Activated T-cell treated with anti-CD3 and anti-CD28 coated beads, Interleukin-2, amount 50 U/mL, for 72 hours (primary cell): ENCODE measurements around the gene NT5C3A. TPM values are rescaled to one million over a fixed set of nuclear protein-coding genes. Genes with fewer than 3 reads are reported as not detected.
"Not testable (repeated sequence)": the region's sequence is repeated elsewhere in the genome, so short reads cannot be mapped to it uniquely, and the experiment has no call there.

Experiments used
- ATAC-seq, 2 donors: fragments of 150-1000 bp; cut with Tn5 transposase; replicated peaks in 1 of 2; 2 replicates each; pipeline ENCODE4 v1.10.0; 2021; ENCODE audit warnings: moderate library complexity in 2 of 2, mild to moderate bottlenecking in 1 of 2
- DNase-seq, 2 donors: peaks; one replicate each; pipeline ENCODE4 v3.0.0; 2021 to 2022; ENCODE audit warnings: mixed read lengths in 1 of 2
- H3K27ac Mint-ChIP-seq: one replicate; pipeline ENCODE4 v1.8.0; 2022; ENCODE audit warnings: mild to moderate bottlenecking, moderate library complexity, mixed read lengths
- H3K27me3 Mint-ChIP-seq: one replicate; pipeline ENCODE4 v1.8.0; 2022; ENCODE audit warnings: low read depth, mixed read lengths
- H3K36me3 Mint-ChIP-seq, 2 donors: one replicate each; pipeline ENCODE4 v1.8.0; 2022; ENCODE audit warnings: mixed read lengths in 2 of 2, mild to moderate bottlenecking in 1 of 2; ENCODE audit not compliant: insufficient read depth in 2 of 2
- H3K4me1 Mint-ChIP-seq: one replicate; pipeline ENCODE4 v1.8.0; 2022; ENCODE audit warnings: low read depth, mixed read lengths
- H3K4me3 Mint-ChIP-seq, 2 donors: one replicate each; pipeline ENCODE4 v1.8.0; 2022; ENCODE audit warnings: mild to moderate bottlenecking in 2 of 2, mixed read lengths in 2 of 2, moderate library complexity in 2 of 2
- H3K9me3 Mint-ChIP-seq, 2 donors: one replicate each; pipeline ENCODE4 v1.8.0; 2022; ENCODE audit warnings: mixed read lengths in 2 of 2
- total RNA-seq, 2 donors: library from RNA; stranded (reverse); gene quantifications; one replicate each; pipeline ENCODE4 v1.2.3, GENCODE V29; 2022

NT5C3A gene
- total RNA-seq, 2 donors from 2014 or later, result 45.7 to 51.0 TPM

DNA sequence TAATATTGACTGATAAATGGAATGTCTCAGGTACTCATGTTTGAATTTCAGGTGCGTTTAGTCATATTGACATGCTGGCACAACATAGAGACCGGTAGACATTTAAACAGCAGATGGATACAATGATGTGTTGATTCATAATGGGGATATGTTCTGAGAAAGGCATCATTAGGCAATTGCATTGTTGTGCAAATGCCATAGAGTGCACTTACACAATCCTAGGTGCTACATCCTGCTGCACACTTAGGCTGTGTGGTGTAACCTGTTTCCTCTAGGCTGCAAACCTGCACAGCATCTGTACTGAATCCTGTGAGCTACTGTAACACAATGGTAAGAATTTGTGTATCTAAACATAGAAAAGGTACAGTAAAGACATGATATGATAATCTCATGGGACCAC is 85.4 kb downstream of the NT5C3A start:
- ATAC-seq, H3K27ac Mint-ChIP-seq, H3K9me3 Mint-ChIP-seq, H3K36me3 Mint-ChIP-seq, H3K4me3 Mint-ChIP-seq, H3K4me1 Mint-ChIP-seq, DNase-seq: not testable (repeated sequence)
- H3K27me3 Mint-ChIP-seq, result peaks cover 11% of the 10 kb centered on the region

GRCh38 chr7:32971967-32972366 is 90.6 kb downstream of the NT5C3A start:
- not testable (repeated sequence) for DNase-seq, H3K9me3 Mint-ChIP-seq, H3K36me3 Mint-ChIP-seq, H3K27ac Mint-ChIP-seq, H3K4me1 Mint-ChIP-seq, H3K4me3 Mint-ChIP-seq, ATAC-seq
- H3K27me3 Mint-ChIP-seq, result peaks cover 17% of the 10 kb centered on the region

- not testable (repeated sequence) for H3K27ac Mint-ChIP-seq, H3K36me3 Mint-ChIP-seq, DNase-seq, ATAC-seq, H3K4me1 Mint-ChIP-seq, H3K9me3 Mint-ChIP-seq, H3K4me3 Mint-ChIP-seq
- H3K27me3 Mint-ChIP-seq, result peaks cover 11% of the 10 kb centered on the region
Measured at GRCh38 chr7:32967268-32967582, 95.4 kb downstream of the NT5C3A start.

DNA sequence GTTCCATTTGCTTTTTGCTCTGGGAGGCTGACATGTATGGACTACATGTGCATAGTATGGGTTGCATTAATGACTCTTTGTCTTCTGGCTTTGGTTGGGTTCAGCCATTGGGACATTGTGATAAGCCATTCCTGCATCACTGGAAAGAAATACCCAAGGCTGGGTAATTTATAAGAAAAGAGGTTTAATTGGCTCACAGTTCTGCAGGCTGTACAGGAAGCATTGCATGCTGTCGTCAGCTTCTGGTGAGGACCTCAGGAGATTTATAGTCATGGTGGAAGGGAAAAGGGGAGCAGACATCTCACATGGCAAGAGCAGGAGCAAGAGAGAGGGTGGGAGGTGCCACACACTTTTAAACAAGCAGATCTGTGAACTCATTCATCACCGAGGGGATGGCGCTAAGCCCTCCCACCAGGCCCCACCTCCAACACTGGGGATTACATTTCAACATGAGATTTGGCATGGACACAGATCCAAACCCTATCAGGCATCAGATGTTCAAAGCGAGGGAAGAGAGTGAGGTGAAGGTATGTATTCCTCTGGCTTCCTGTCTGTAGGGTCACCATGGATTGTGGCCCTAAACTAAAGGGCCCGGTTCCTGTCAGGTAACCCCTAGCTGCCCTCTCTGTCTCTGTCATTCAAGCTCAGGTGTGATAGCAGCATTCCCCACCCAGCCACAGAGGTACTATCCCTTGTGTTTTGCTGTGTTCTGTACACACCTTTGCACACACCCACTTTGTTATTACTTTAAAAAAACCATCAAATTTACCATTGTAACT is 95.9 kb downstream of the NT5C3A start:
- not testable (repeated sequence) for H3K4me1 Mint-ChIP-seq, H3K9me3 Mint-ChIP-seq, H3K4me3 Mint-ChIP-seq, H3K27ac Mint-ChIP-seq, ATAC-seq, H3K36me3 Mint-ChIP-seq, DNase-seq
- H3K27me3 Mint-ChIP-seq, result peaks cover 11% of the 10 kb centered on the region

GRCh38 chr7:32964461-32965159 is 98.0 kb downstream of the NT5C3A start:
- H3K9me3 Mint-ChIP-seq, H3K27ac Mint-ChIP-seq, H3K4me1 Mint-ChIP-seq, H3K36me3 Mint-ChIP-seq: not testable (repeated sequence)
- Mint-ChIP-seq H3K27me3 (peaks cover 22% of the 10 kb centered on the region), H3K4me3 (peak overlapping the region in 1 of 2 donors; percentile 37)
- peak; percentile 97 to 98 for ATAC-seq
- DNase-seq, result peak in 1 of 2 donors; percentile 26

Other genes starting within 250 kb of the NT5C3A start
- 10 to 100 TPM; 30.1 to 35.9 TPM for gene KBTBD2, start 171.0 kb downstream of the NT5C3A start, total RNA-seq
- 1 to 10 TPM in 1 of 2 donors, under 1 TPM in 1; 0.84 to 1.7 TPM for gene FKBP9, start 105.3 kb downstream of the NT5C3A start, total RNA-seq
- 10 to 100 TPM; 20.8 to 32.2 TPM for gene RP9, start 46.6 kb upstream of the NT5C3A start, total RNA-seq
- 10 to 100 TPM; 10.8 to 13.5 TPM for gene BBS9, start 66.8 kb upstream of the NT5C3A start, total RNA-seq